Caki2 (cell line): ENCODE results near the gene CBFA2T3. TPM values are rescaled to one million over a fixed set of nuclear protein-coding genes. Genes with fewer than 3 reads are reported as not detected.

Experiments
- DNase-seq: peaks from one replicate; pipeline ENCODE4 v3.0.0-alpha.2; 2015; ENCODE audit warnings: low read depth
- in situ Hi-C: cut with HindIII; loops from 2 replicates; pipeline ENCODE4 v1.10.0; 2016; ENCODE audit warnings: low sequenced_read_pairs, low pct_unique_long_range_greater_than_20kb, mixed read lengths
- total RNA-seq: library from RNA; depleted of rRNA; stranded (reverse); fragments of >200 nt; shearing (Covaris generic); gene quantifications from 2 replicates; pipeline ENCODE4 v1.2.3, GENCODE V29; 2014; ENCODE audit warnings: low replicate concordance

Gene CBFA2T3
- total RNA-seq, 1 experiment from 2014 or later = 0.27 TPM

DNA sequence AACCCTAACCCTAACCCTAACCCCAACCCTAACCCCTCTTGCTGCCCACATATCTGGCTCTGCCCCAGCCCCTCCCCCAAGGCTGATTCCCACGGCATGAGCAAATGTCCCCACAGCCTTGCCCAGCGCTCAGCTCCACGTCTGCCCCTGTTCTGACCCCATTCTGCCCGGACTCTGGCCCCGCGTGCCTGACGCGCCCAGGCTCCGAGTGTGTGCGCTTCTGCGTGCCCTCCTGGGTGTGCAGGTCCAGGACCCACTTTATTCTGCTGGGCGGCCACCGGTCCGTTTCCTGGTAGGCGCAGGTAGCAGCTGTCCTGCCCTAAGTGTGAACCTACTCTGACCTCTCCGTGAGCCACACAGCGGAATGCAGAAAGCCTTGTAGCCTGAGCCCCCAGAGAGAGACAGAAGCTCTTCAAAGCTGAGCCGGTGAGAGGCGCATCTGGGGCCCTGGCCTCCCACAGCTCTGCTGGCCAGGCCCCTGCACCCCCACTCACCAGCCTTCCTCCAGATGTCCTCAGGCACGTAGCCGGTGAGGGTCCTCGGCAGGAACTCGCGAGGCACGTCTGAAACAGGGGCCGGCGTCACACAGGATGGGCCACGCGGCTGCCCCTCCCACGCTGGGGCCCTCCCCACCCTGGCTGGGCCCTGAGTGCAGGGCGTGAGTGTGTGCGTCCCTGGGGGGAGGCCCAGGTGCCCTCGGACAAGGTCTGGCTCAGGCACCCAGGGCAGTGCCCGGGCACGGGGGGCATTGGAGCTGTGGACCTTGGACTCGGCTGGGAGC, 96.6 kb downstream of the CBFA2T3 start:
- DNase-seq = no peak
- in situ Hi-C loops = no loop called here

DNA sequence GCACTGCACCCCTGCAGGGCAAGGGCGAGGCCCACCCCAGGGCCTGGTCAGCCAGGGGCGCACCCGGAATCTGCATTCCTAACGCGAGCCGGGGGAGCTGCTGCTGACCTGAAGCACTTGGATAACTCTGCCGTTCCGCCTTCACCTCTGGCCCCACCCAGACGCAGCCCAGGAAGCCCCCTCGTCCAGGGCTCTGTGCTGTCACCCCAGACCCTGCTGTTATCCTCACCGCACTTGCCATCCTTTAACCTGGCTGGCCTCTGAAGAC, 97.3 kb downstream of the CBFA2T3 start:
- in situ Hi-C loops = no loop called here
- no peak for DNase-seq

DNA sequence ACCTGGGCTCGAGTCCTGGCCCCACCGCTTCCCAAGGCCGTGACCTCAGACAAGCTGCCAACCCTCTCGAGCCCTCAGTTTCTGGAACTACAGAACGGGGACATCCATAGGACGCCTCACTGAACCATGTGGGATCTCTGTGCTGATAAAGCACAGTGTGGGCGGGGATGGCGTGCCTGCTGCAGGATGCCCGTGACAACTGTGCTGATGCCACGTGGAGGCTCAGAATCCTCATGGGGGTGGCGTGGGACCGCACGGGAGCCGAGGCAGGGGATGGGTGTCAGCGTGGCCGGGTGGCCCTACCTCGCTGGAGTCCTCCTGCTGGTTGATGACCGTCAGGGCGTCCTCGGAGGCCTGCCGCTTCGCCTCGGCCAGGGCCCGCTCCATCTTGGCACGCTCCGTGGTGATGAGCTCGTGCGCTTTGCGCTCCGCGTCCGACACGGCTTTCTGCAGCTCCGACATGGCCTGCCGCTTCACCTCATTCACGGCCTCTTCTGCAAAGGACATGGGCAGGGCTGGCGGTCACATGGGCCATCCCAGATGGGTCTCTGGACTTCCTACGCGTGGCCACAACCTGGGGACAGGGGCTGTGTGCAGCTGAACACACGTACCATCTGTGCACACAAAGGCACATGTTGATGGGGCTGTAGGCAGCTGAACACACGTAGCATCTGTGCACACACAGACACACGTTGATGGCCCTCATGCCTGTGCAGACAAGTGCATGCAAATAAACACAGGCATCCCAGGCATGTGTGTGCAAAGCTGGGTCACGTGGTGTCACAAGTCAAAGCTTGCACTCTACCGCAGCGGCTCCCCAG, 97.8 kb downstream of the CBFA2T3 start:
- in situ Hi-C loops = no loop called here
- DNase-seq = no peak

DNA sequence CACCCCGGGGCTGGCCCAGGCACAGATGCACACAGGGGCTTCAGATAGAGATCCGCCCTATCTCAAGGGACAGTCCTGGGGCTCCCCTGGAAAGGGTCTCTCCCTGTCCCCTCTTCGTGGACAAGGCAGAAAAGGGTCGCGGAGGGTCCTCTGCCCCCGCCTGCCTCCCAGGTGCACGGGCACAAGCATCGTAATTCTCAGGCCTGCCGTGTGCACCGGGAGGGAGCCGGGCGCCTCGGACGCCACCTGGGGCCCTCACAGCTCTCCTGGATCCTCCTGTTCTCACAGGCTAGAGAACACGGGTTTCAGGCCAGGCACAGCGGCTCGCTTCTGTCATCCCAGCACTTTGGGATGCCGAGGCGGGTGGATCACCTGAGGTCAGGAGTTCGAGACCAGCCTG, 98.7 kb downstream of the CBFA2T3 start:
- no peak for DNase-seq
- in situ Hi-C loops = no loop called here

DNA sequence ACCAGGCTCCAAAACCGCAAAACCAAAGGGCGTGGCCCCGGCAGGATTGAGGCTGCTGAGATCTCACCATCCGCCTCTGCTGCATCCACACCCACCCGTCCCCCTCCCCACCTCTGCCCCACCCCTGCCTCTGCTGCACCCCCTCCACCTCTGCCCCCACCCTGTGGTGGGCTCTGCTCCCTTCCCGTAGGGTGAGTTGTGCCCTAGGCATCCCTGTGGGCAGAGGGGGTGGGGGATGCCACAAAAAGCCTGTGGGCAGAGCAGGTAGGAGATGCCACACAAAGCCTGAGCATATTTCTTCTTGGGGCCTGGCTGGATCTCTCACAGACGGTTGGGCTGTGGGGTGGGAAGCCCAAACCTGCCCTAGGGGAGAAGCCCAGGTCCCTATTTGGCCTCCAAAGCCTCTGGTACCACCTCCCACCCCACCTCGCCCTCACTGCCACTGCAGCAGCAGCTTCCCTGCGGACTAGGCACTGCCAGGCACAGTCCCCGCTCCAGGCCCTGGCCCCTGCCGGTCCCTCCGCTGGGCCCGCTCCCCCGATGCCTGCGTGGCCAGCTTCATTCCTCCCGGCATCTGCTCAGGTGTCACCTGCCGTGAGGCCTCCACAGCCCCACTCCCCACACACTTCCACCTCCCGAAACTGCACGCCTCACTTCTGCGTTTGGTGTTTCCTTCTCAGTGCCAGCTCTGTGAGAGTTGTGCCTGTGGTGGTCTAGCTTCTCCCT, 99.3 kb downstream of the CBFA2T3 start:
- in situ Hi-C loops = no loop called here

DNA sequence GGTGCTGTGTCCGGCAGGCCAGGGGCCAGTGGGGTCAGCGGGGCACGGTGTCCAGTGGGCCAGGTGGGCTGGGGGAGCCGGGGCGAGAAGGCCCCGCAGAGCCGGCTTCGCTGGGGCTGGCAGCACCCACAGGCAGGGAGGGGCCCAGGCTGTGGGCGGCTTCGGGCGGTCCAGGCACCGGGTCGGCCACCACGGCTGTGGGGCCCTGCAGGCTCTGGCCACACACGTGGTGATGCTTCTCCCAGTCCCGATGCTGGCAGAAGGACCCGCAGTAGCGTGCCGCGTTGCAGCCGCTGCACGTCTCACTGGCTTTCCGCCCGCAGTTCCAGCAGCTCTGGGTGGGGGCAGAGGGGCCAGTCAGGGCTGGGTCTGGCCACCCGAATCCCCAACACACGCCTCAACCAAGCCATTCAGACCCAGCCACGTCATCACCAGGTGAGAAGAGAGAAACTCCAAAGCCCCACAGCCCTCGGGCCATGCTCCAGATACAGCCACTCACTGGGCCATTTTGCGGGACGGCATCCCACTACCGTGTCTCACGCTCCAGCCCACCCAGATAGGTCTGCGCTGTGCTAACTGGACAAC, 100.0 kb downstream of the CBFA2T3 start:
- DNase-seq = no peak
- in situ Hi-C loops = no loop called here

More for the DNA sequence above, 99.3 kb downstream of the CBFA2T3 start:
- DNase-seq = no peak

DNA sequence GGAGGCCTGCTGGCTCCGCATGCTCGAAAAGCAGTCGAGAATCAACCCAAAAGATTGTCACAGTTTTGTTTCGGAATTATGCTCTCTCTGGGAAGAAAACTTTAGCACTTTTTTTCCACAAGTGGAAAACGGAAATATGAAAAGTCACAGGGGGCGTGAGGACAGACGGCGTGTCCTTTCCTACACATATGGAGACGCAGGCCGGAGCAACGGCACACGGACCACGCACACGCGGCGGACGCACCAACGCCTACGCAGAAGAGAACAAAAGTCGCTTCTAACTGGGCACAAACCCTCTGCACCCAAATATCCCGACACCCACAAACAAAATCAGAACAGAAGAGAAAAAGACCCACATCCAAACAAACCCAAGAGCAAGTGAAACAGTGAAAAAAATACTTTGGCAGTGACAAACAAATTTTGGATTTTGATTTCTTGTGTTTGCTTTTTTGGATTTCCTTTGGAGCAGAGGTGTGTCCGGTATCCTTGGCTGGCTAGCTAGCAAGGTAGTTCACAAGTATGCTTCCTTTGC, 101.2 kb downstream of the CBFA2T3 start:
- in situ Hi-C loops = no loop called here
- DNase-seq = no peak

DNA sequence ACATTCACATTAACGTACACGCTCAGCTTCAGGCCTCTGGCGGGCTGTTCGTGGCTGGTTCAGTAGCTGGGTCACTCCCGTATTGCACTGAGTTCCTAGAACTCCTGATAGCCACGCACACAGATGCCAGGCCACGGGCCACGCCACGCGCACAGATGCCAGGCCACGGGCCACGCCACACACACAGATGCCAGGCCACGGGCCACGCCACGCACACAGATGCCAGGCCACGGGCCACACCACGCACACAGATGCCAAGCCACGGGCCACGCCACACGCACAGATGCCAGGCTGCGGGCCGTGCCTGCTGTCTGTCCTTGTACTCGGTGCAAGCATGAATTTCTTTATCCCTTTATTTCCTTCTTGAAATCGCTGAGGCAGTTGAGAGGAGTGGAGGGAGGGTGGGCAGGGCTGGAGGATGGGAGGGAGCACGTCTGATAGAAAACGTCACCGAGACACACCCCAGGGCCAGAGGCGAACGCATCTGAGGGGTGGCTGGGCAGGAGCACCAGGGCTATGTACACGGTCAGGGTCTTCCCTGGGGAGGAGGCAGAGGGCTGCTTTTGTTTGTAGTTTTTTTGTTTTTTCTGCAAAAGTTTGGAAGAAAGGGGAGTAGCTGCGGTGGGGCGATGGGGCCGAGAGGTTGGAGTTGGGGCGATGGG, 101.9 kb downstream of the CBFA2T3 start:
- DNase-seq = no peak
- in situ Hi-C loops = no loop called here

DNA sequence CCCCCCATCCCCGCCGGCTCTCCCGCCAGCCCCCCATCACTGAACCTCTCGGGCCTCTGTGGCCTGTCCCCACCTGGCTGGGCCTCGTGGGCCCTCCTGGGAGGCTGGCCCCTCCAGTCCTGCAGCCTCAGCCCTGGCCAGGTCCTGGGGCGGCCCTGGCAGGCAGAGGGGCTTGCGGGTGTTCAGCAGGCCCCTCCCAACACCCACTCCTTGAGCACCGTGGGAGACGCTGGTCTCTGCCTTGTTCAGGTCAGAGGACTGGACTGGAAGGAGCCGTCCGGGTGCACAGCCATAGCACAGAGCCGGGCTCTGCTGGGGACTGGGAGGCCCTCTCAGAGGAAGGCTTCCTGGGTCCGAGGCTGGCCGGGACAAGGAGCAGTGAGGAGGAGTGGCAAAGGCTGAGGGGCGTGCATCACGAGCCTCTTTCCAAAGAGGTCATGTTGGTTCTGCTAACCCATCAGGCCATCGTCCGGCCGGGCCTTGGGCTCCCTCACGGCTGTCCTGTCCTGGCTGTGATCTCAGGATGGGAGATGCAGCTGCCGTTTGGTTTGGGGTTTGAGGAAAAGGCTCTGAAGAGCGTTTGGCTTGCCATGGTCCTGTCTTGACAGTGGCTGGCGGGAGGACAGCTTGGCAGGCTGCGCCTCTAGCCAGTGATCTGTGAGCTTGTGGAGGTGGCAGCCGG, 104.2 kb downstream of the CBFA2T3 start:
- DNase-seq = no peak
- in situ Hi-C loops = no loop called here

DNA sequence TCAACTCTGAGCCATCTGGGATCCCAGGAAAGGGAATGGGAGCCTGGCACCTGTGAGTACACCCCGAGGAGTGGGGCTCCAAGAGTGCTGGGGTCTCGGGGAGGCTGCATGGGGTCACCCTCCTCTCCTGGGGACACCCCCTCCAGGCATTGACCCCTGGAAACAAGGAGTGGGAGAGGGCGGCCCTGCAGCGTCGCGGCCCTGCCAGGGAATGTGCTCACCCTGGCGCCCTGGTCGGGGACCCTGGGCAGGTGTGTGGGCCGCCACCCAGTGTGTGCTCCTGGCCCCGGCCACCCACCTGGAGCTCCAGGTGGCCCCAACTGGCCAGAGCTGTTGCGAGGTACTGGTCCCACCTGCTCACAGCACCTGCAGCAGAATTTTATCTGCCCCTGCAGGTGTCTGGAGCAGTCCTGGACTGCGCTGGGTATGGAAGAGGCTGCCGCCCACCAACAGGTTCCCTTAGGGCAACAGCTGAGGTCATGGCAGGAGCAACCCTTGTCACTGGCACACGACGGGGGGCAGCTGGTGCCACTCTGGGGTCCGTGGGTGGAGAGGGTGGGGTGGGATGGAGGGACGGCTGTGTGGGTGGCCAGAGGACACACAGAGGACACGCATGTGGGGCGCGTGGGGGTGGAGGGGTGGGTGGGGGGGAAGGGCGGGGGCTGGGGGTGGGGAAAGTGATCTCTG, 105.1 kb downstream of the CBFA2T3 start:
- DNase-seq = no peak
- in situ Hi-C loops = no loop called here

DNA sequence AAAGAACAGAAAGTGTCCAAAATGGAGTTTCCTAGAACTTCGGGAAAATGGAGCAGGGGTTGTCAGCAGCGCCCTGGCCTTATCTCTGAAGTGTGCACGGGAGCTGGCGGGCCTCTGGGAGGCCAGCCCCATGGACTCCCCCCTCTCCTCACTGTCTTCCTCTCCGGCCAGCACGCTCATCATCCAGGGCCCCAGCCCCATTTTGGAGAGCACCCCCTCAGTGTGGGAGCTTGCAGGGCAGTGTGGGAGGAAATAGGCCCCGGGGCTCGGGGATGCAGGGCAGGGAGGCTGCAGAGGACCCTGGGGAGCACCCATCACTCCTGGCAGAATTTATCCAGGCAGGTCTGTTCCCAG, 105.7 kb downstream of the CBFA2T3 start:
- in situ Hi-C loops = no loop called here
- DNase-seq = no peak

DNA sequence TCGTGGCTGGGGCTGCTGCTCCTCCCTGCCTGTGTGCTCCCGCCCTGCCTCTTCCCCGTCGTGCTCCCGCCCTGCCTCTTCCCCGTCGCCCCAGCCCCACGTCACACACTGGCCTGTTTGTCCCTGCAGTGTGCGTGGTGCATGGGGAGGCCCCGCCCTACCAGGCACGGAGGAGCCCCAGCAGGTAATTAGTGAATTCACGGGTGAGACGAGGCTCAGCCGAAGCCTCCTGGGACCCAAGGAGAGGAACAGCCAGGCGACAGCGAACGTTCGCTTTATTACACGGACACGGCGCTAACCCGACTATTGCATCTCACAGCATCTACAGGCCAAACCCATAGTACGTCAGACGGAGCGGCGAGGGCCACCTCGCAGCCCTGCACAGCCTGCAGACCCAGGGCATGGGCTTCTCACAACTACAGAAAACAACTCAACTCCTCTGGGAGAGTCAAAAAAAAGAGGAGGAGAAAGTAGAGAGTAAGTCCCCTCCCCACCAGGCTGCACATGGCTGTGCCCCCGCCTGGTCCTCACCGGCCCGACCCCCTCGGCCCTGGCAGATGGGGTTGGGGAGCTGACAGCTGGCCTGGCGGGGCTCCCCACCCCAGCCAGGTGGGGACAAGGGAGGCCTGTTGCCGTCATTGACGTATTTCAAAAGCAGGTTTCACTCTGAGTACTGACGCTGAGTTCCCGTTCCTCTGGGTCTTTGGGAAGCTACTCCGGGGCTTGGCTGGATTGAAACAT, 106.2 kb downstream of the CBFA2T3 start:
- no peak for DNase-seq
- in situ Hi-C loops = no loop called here

DNA sequence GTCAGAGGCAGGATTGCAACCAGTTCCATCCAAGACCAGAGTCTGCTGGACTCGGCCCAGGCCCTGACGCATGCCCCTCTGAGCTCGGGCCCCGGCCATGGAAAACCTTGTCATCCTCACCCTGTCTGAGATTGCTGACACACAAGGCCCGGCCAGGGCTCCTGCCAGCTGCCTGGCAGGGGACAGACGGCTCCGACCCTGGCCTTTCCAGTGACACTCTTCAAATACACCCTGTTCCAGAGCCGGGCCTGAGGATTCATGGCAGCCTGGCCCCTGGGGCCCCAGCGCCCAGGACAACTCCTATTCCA, 107.4 kb downstream of the CBFA2T3 start:
- in situ Hi-C loops = no loop called here
- no peak for DNase-seq

DNA sequence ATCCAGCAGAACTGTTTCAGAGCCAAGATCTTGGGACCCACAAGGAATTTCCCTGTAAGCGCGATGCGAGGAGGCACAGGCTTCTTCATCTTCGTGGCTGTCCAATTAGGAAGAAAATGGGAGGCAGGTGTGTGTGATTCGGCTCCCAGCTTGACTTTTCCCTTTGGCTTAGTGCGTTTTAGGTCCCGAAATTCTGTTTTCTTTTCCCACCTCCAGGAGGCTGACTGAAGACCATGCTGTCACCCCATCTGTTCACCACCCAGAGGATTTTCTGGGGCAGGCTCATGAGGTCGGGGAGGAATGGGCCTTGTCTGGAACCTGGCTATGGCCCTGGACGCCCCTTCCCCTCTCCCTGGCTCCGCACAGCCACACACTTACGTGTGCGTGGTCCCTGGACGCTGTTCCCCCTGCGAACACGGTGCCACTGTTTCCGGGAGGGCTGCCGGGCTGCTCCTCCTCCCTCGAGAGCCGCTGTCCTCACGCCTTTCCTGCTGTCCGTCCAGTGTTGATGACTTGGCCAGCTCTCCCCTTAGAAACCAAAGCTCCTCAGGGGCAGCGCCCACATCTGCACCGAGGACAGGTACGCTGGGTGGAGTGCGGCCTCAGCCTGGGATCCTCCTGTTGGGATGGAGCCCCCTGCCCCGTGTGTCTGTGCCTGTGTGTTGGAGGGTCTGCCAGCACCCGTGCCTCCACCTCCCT, 107.9 kb downstream of the CBFA2T3 start:
- in situ Hi-C loops = no loop called here
- DNase-seq = no peak

DNA sequence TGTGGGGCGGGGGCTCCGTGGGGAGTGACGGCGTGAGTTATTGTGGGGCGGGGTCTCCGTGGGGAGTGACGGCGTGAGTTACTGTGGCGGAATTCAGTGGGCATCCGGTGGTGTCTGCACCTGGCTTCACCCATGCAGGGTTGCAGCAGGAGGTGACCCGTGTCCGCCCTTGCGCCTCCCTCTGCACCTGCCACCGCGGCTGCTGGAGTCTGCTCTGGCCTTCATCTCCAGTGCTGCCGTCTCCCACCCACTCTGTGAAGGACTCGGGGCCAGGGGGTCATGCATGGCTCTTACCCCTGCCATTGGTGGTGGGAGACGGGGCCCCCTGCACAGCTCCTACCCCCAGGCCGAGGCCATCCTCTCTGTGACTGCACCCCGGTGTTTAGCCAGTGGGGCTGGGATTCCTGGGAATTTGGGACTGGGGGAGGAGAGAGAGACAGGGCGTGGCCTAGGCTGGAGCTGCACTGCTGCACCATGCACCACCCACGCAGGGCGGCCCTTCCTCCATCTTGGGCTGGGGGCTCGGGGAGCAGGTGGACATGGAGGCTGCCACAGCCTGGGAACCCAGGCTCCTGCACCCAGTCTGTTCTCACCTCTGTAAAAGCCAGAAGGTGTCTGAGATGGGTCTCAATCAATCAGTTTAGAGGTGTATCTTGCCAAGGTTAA, 109.3 kb downstream of the CBFA2T3 start:
- DNase-seq = no peak
- in situ Hi-C loops = no loop called here
